ENCODE results near the gene ANXA1.

DNA sequence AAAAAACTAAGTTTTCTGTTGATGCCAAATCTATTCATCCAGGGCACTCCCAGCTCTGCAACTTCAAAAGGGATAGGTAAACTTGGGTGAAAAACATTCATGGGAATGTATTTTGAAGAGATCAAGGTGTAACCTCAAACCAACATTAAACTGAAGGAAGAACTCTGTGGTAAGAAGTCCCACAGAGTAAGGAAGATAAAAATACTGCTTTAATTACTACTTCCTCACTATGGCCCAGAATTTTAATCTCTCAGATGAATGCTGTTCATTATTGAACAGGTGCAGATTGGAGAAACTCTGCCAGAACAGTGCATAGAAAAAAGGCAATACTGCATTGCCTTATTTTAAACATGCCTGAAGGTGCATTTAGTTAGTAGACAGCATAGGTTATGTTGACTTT, 37.6 kb upstream of the ANXA1 start:
- TF ChIP-seq, protein P1, sequence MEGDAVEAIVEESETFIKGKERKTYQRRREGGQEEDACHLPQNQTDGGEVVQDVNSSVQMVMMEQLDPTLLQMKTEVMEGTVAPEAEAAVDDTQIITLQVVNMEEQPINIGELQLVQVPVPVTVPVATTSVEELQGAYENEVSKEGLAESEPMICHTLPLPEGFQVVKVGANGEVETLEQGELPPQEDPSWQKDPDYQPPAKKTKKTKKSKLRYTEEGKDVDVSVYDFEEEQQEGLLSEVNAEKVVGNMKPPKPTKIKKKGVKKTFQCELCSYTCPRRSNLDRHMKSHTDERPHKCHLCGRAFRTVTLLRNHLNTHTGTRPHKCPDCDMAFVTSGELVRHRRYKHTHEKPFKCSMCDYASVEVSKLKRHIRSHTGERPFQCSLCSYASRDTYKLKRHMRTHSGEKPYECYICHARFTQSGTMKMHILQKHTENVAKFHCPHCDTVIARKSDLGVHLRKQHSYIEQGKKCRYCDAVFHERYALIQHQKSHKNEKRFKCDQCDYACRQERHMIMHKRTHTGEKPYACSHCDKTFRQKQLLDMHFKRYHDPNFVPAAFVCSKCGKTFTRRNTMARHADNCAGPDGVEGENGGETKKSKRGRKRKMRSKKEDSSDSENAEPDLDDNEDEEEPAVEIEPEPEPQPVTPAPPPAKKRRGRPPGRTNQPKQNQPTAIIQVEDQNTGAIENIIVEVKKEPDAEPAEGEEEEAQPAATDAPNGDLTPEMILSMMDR (IDR thresholded peaks at IDR 0.05), result no peak
- TF ChIP-seq POLR2A (IDR thresholded peaks at IDR 0.05), result no peak
